A549 (cell line): ENCODE results near the gene ELOVL6. TPM values are rescaled to one million over a fixed set of nuclear protein-coding genes. Genes with fewer than 3 reads are reported as not detected.
"Not testable (repeated sequence)": the region's sequence is repeated elsewhere in the genome, so short reads cannot be mapped to it uniquely, and the experiment has no call there.

ENCODE experiments used
- ATAC-seq, 2 experiments: fragments of 200-7000 bp in 1 of 2; fragments of >200 bp in 1 of 2; cut with Nextera tagmentation in 1 of 2; cut with Tn5 transposase in 1 of 2; 3 replicates each; pipeline versions ENCODE4 v1.8.0 to v1.9.1; 2018 to 2020; ENCODE audit warnings: mild to moderate bottlenecking in 1 of 2, moderate library complexity in 1 of 2
- CTCF ChIA-PET: fragments of 300-600 bp; sonication (Branson Sonifier 250); formaldehyde crosslinking; extraction: SDS; loops from one replicate; lab custom pipeline; 2021; ENCODE audit warnings: antibody characterized with exemption, inconsistent platforms; lab: Yijun Ruan, JAX
- POLR2A ChIA-PET: fragments of 350-600 bp; formaldehyde crosslinking; extraction: SDS; loops from one replicate; lab custom pipeline; 2021; ENCODE audit warnings: antibody characterized with exemption, inconsistent platforms; lab: Yijun Ruan, JAX
- DNase-seq, 2 experiments: peaks; one replicate each; pipeline versions ENCODE4 v3.0.0 to v3.0.0-alpha.2; 2011 to 2016; ENCODE audit warnings: low read depth in 1 of 2, low spot score in 1 of 2
- FAIRE-seq: peaks from 2 replicates; lab custom pipeline; 2011; peaks lifted over from hg19 to GRCh38; lab: Jason Lieb, UNC
- H3K27ac ChIP-seq, 2 experiments: fragments of >200 bp; sonication (Bioruptor Twin); formaldehyde crosslinking; 3 replicates each; pipeline ENCODE4 v1.5.1; 2016 to 2017
- H3K4me1 ChIP-seq: fragments of >200 bp; sonication (Bioruptor Twin); formaldehyde crosslinking; 3 replicates; pipeline ENCODE4 v1.6.1; 2016
- H3K4me2 ChIP-seq: fragments of >200 bp; sonication (Bioruptor Twin); formaldehyde crosslinking; 3 replicates; pipeline ENCODE4 v1.6.1; 2016
- H3K4me3 ChIP-seq: fragments of >200 bp; sonication (Bioruptor Twin); formaldehyde crosslinking; 3 replicates; pipeline ENCODE4 v1.5.1; 2016
- H3K9me3 ChIP-seq: fragments of >200 bp; sonication (Bioruptor Twin); formaldehyde crosslinking; 3 replicates; pipeline ENCODE4 v1.6.1; 2016
- CBX8 ChIP-seq: fragments of 200-600 bp; sonication (generic); IDR thresholded peaks from 2 replicates; pipeline ENCODE4 v1.6.1; 2016
- CEBPB ChIP-seq, 2 experiments: fragments of >200 bp in 1 of 2; sonication (Bioruptor Twin) in 1 of 2; formaldehyde crosslinking in 1 of 2; IDR thresholded peaks; 2 replicates each; pipeline ENCODE4 v1.6.1; 2012 to 2016
- CHD2 ChIP-seq: fragments of 150-350 bp; IDR thresholded peaks from 2 replicates; pipeline ENCODE4 v1.6.1; 2014; ENCODE audit warnings: low read length; ENCODE audit not compliant: partially characterized antibody
- ESRRA ChIP-seq: fragments of 150-350 bp; IDR thresholded peaks from 2 replicates; pipeline ENCODE4 v1.6.1; 2014; ENCODE audit warnings: mild to moderate bottlenecking, low read length, borderline replicate concordance
- GATA3 ChIP-seq: IDR thresholded peaks from 2 replicates; pipeline ENCODE4 v1.6.1; 2012; ENCODE audit warnings: borderline replicate concordance
- JUN ChIP-seq, 2 experiments: fragments of >200 bp; sonication (Bioruptor Twin); formaldehyde crosslinking; IDR thresholded peaks; 2 replicates in 1 of 2; 3 replicates in 1 of 2; pipeline ENCODE4 v1.6.1; 2016 to 2017
- JUNB ChIP-seq: fragments of >200 bp; sonication (Bioruptor Twin); formaldehyde crosslinking; IDR thresholded peaks from 2 replicates; pipeline ENCODE4 v1.6.1; 2016
- KDM5A ChIP-seq: fragments of 200-600 bp; sonication (generic); IDR thresholded peaks from 2 replicates; pipeline ENCODE4 v1.6.1; 2016; ENCODE audit warnings: antibody characterized with exemption, mild to moderate bottlenecking
- MAFK ChIP-seq: fragments of 450-650 bp; IDR thresholded peaks from 2 replicates; pipeline ENCODE4 v1.6.1; 2014; ENCODE audit not compliant: partially characterized antibody
- POLR2A ChIP-seq: IDR thresholded peaks from 2 replicates; pipeline ENCODE4 v1.6.1; 2012; ENCODE audit warnings: mild to moderate bottlenecking, low read length
- RCOR1 ChIP-seq: fragments of 150-350 bp; IDR thresholded peaks from 2 replicates; pipeline ENCODE4 v1.6.1; 2014; ENCODE audit warnings: antibody characterized with exemption, low read length, low read depth
- SMC3 ChIP-seq: fragments of >200 bp; sonication (Bioruptor Twin); formaldehyde crosslinking; IDR thresholded peaks from 3 replicates; pipeline ENCODE4 v1.6.1; 2018; ENCODE audit warnings: inconsistent platforms
- TP53 ChIP-seq: fragments of 250-450 bp; sonication (Bioruptor Pico); IDR thresholded peaks from 2 replicates; pipeline ENCODE4 v1.5.0; 2021; ENCODE audit warnings: mild to moderate bottlenecking, moderate library complexity
- WGBS: methylation state at CpG from one replicate; pipeline ENCODE4 v1.1.6; 2017; ENCODE audit errors: missing lambda C conversion rate; 5-methylcytosine and 5-hydroxymethylcytosine counted together
- polyA plus RNA-seq, 4 experiments: library from polyadenylated mRNA; depleted of rRNA in 3 of 4; stranded (reverse); fragments of >200 nt; fragmentation: RNase III in 1 of 4; extraction: RNeasy Plus Mini Kit Qiagen cat#74134 plus additional on column Dnase treatment in 1 of 4; gene quantifications; 2 replicates in 3 of 4; 3 replicates in 1 of 4; pipeline ENCODE4 v1.2.3, GENCODE V29; 2011 to 2017
- TF ChIP-seq, protein P1 (sequence below): IDR thresholded peaks from 2 replicates; pipeline ENCODE4 v1.6.1; 2012; ENCODE audit warnings: low read depth, borderline replicate concordance
- TF ChIP-seq, protein P2 (sequence below): fragments of 250-450 bp; sonication (Bioruptor Pico); IDR thresholded peaks from 2 replicates; pipeline ENCODE4 v1.5.0; 2020; ENCODE audit warnings: low read depth, mild to moderate bottlenecking, moderate library complexity
- TF ChIP-seq, protein P3 (sequence below): fragments of 250-450 bp; sonication (Bioruptor Pico); IDR thresholded peaks from 2 replicates; pipeline ENCODE4 v1.5.0; 2021; ENCODE audit warnings: mild to moderate bottlenecking, moderate library complexity, borderline replicate concordance
- TF ChIP-seq, protein P4 (sequence below): fragments of >200 bp; sonication (Bioruptor Twin); formaldehyde crosslinking; IDR thresholded peaks from 2 replicates; pipeline ENCODE4 v1.6.1; 2016

The ELOVL6 gene
- polyA plus RNA-seq, 2 of the 4 experiments (the other 2 are of a cell fraction) = 22.0 to 26.8 TPM

DNA sequence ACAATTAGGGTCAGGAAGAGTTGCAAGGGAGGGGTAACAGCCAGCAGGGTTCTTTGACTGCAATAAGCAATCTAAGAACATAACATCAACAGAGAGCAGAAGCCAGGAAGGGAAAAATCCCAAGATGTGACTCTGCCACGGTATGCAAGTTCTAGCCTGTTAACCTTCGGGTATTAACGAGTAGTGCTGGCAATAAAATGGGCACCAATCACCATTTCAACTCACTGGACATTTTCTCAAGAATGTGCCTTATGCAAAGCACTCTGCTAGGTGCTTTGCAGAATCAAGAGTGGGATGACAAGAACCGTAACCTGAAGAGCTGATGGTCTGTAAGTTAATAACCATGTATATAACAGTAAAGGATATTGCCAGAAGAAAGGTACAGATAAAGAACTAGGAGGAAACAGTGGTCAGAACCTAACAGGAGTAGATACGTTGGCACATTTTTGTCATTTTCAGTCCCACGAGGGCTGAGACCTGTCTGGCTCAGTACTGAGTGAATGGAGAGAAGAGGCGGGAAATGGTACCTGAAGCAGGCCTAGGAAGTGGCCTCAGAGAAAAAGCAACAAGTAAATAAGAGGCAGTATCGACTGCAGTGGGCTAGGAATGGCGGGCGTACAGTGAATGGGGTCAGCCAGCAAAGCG, 2.7 kb downstream of the ELOVL6 start:
- no peak for FAIRE-seq
- CTCF ChIA-PET = no interaction called here
- Histone ChIP-seq H3K27ac (peak overlapping the region; percentile 98 to 99), H3K4me2 (peak overlapping the region; percentile 93), H3K9me3 (no peaks in the 10 kb centered on the region)
- 13% methylated on average over 11 of the region's 11 CpGs for WGBS
- no peak; a peak in 1 of 6 replicates for ATAC-seq
- TF ChIP-seq, protein P1, sequence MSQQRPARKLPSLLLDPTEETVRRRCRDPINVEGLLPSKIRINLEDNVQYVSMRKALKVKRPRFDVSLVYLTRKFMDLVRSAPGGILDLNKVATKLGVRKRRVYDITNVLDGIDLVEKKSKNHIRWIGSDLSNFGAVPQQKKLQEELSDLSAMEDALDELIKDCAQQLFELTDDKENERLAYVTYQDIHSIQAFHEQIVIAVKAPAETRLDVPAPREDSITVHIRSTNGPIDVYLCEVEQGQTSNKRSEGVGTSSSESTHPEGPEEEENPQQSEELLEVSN = 0 out of 2 replicates have a peak, but pooled peaks have one; percentile 39
- TF ChIP-seq JUN (IDR thresholded peaks at IDR 0.05) = no peak
- TF ChIP-seq, all 56 proteins: peak for 1
- peak in 1 of 2 experiments; percentile 7 for DNase-seq
- Histone ChIP-seq H3K4me1 (peaks cover 45% of the 10 kb centered on the region), H3K4me3 (peak overlapping the region; percentile 88)
- POLR2A ChIA-PET = no interaction called here

DNA sequence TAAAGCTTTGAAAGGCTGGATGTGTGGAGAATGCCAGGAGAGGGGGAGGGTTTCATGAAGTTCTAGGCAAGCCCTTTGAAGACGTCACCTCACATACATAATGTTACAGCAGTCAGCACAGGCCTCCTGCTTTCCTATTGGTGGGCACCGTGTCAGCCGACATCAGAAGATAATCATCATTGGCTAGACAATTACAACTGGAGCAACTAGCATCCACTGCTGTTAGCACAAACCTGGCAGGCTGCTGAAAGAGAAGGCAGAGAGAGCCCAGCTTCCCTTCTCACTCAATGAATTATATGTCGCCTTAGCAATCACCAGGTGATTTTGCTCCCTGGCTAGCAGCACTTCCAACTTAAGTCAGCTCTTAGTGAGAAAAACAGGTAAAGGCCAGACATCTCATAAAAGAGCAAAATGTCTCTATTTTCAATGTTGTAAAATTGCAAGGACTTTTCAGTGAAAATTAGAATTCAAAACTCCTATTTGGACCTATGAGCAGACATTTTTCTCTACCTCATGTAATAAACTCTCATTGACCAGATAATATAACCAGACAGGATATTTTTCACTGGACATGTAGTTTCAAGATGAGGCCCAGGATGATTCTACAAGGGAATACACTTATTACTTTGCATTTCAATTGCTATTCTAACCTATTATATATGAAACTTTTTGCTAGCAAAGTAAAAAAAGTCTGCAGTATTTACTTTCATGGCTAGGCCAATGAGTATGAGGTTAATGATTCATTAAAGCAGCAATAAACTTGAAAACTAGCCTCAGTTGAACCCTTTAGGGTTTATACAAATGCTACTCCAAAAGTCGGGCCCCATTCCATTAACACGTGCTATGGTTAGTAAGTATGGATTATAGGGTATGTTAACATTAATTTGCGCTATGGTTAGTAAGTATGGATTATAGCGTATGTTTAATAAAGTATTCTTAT, 4.3 kb downstream of the ELOVL6 start:
- TF ChIP-seq MAFK (peak; percentile 18), POLR2A (peak; percentile 27; the same call in 1 of the 2 replicates), ESRRA (no peak)
- 29% methylated on average over 8 of the region's 8 CpGs for WGBS
- no peak for FAIRE-seq
- Histone ChIP-seq H3K27ac (peak overlapping the region; percentile 74 to 82), H3K9me3 (no peaks in the 10 kb centered on the region), H3K4me3 (no peak overlapping the region), H3K4me1 (peaks cover 40% of the 10 kb centered on the region), H3K4me2 (peak overlapping the region; percentile 93)
- ChIA-PET CTCF (no interaction called here), POLR2A (no interaction called here)
- peak; percentile 68 to 93 for DNase-seq
- ATAC-seq = peak; percentile 49 to 79

DNA sequence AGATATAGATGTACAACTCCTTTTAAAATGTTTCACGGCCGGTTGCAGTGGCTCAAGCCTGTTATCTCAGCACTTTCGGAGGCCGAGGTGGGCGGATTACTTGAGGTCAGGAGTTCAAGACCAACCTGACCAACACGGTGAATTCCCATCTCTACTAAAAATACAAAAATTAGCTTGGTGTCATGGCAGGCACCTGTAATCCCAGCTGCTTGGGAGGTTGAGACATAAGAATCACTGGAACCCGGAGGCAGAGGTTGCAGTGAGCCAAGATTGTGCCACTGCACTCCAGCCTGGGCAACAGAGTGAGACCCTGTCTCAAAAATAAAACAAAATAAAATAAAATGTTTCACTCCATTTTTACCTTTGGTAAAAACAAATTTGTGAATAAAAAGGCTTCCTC, 5.1 kb downstream of the ELOVL6 start:
- Histone ChIP-seq H3K27ac (peak overlapping the region; percentile 53 to 82), H3K4me1 (peaks cover 39% of the 10 kb centered on the region), H3K4me2 (peak overlapping the region; percentile 93)
- H3K9me3 ChIP-seq, H3K4me3 ChIP-seq, DNase-seq, CTCF ChIA-PET, POLR2A ChIA-PET, ATAC-seq, FAIRE-seq: not testable (repeated sequence)
- 89% methylated on average over 6 of the region's 7 CpGs for WGBS

DNA sequence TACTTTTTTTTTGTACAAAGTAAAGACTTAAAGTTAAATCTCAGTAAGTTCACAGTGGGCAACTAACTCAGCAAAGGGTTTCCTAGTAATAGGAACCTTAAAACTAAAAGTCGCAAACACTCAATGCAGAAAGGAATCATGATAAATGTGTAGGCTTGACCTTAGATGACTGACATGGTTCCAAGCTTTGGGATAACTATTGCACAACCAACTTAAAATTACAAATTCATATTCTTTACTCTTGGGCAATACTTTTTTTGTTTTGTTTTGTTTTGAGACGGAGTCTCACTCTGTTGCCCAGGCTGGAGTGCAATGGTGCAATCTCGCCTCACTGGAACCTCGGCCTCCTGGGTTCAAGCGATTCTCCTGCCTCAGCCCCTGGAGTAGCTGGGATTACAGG, 8.2 kb downstream of the ELOVL6 start:
- CTCF ChIA-PET = no interaction called here
- TF ChIP-seq CEBPB (IDR thresholded peaks at IDR 0.05) (peak; percentile 31 to 32; a peak in 2 of 4 replicates), KDM5A (no peak)
- WGBS = 94% methylated on average over 5 of the region's 5 CpGs

DNA sequence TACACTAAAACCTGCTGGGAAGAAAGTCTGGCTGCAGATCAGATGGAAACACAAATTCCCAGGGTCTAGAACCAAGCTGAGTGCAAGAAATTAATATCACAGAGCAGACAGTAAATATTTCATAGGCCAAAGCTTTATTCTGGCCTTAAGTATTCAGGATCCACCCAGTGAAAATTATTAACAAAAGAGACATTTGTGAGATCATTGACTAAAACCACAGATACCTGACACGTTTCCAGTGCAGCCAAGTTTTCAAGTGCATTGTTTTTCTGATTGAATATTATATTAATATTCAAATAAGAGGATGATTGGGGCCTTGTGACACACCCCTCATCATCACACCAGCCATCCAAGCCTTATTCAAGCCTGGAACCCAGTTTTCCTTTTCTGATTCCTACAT, 10.3 kb downstream of the ELOVL6 start:
- no peak for ATAC-seq
- WGBS = 50% methylated on average over 1 of the region's 1 CpG
- DNase-seq = no peak
- Histone ChIP-seq H3K4me1 (peaks cover 19% of the 10 kb centered on the region), H3K4me3 (no peak overlapping the region), H3K9me3 (no peaks in the 10 kb centered on the region), H3K27ac (no peak overlapping the region), H3K4me2 (no peak overlapping the region)
- FAIRE-seq = no peak
- TF ChIP-seq CBX8 (no peak), MAFK (no peak), SMC3 (no peak), GATA3 (no peak), JUNB (no peak), CHD2 (no peak), RCOR1 (no peak), TP53 (CRISPR knock-in tag) (no peak), POLR2A (no peak)
- TF ChIP-seq, protein P2, sequence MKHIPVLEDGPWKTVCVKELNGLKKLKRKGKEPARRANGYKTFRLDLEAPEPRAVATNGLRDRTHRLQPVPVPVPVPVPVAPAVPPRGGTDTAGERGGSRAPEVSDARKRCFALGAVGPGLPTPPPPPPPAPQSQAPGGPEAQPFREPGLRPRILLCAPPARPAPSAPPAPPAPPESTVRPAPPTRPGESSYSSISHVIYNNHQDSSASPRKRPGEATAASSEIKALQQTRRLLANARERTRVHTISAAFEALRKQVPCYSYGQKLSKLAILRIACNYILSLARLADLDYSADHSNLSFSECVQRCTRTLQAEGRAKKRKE (CRISPR knock-in tag) = no peak
- TF ChIP-seq, protein P3, sequence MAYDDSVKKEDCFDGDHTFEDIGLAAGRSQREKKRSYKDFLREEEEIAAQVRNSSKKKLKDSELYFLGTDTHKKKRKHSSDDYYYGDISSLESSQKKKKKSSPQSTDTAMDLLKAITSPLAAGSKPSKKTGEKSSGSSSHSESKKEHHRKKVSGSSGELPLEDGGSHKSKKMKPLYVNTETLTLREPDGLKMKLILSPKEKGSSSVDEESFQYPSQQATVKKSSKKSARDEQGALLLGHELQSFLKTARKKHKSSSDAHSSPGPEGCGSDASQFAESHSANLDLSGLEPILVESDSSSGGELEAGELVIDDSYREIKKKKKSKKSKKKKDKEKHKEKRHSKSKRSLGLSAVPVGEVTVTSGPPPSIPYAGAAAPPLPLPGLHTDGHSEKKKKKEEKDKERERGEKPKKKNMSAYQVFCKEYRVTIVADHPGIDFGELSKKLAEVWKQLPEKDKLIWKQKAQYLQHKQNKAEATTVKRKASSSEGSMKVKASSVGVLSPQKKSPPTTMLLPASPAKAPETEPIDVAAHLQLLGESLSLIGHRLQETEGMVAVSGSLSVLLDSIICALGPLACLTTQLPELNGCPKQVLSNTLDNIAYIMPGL (CRISPR knock-in tag) = no peak
- TF ChIP-seq, protein P4, sequence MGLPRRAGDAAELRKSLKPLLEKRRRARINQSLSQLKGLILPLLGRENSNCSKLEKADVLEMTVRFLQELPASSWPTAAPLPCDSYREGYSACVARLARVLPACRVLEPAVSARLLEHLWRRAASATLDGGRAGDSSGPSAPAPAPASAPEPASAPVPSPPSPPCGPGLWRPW = no peak
- ChIA-PET POLR2A (no interaction called here), CTCF (no interaction called here)

More for the DNA sequence above, 8.2 kb downstream of the ELOVL6 start:
- Histone ChIP-seq H3K4me2 (no peak overlapping the region), H3K4me3 (no peak overlapping the region), H3K4me1 (peaks cover 34% of the 10 kb centered on the region), H3K9me3 (no peaks in the 10 kb centered on the region), H3K27ac (no peak overlapping the region)
- FAIRE-seq (no peak), DNase-seq (no peak), ATAC-seq (no peak)
- POLR2A ChIA-PET = no interaction called here
